HG03045 (cell line): ENCODE measurements around the gene TIMM23B.
"Not testable (repeated sequence)": the region's sequence is repeated elsewhere in the genome, so short reads cannot be mapped to it uniquely, and the experiment has no call there.

ENCODE experiments used
- ATAC-seq: cut with Tn5 transposase; IDR thresholded peaks from one replicate; pipeline ENCODE4 v1.9.1; 2021; ENCODE audit warnings: mild to moderate bottlenecking, moderate library complexity; ENCODE audit not compliant: unreplicated experiment

TIMM23B gene

DNA sequence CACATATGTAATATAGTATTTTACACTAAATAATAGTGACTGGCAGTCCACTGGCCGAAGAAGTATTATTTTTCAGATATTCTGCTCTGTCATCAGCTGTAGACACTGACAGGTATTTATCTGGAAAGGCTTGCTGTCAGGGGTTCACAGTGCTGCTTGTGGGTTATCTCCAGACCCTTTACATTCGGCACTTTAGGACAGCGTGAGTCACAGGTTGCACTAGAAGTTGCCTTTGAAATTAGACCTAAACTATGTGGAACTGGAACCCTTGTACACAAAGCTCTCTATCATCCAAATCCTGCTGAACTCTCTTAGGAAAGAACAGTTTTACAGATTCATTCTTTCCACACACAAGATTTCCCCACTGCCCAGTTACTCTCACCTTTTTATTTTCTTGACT lies 30.2 kb downstream of the TIMM23B start:
- not testable (repeated sequence) for ATAC-seq

GRCh38 chr10:49977756-49978155 lies 35.9 kb downstream of the TIMM23B start:
- ATAC-seq, result not testable (repeated sequence)

GRCh38 chr10:49987207-49987606 lies 45.4 kb downstream of the TIMM23B start:
- not testable (repeated sequence) for ATAC-seq

- ATAC-seq, result not testable (repeated sequence)
Observed at GRCh38 chr10:49988376-49988775, 46.5 kb downstream of the TIMM23B start, which contains the start of gene AGAP6. TSS of gene AGAP6 (plus strand) at chr10:49988406. CDS start at chr10:49988716, 310 bp downstream.

GRCh38 chr10:49995321-49995720 lies 53.5 kb downstream of the TIMM23B start:
- ATAC-seq, result not testable (repeated sequence)

- ATAC-seq, result not testable (repeated sequence)
Observed at GRCh38 chr10:50014024-50014423, 72.2 kb downstream of the TIMM23B start.

- ATAC-seq, result not testable (repeated sequence)
Observed at GRCh38 chr10:50015596-50016220, 73.9 kb downstream of the TIMM23B start.

- ATAC-seq, result not testable (repeated sequence)
Observed at GRCh38 chr10:50016926-50017325, 75.1 kb downstream of the TIMM23B start.

DNA sequence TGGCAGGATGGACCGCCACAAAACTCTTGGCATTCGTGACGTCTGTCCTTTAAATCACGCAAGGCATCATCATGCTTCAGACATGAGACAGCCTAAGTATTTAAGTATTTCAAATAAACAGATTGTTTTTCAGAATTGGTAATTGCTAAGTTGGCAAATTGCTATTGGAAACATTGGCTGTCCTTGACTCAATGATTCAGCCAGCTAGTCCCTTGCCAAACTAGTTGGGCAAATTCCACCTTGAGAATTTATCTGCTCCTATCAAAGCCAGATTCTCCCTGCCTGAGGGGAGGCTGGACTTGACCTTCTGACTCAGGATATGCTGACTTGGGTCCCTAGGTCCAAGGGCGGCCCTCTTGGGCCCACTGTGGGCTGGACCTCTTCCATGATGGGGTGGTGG lies 75.8 kb downstream of the TIMM23B start:
- ATAC-seq, result not testable (repeated sequence)

DNA sequence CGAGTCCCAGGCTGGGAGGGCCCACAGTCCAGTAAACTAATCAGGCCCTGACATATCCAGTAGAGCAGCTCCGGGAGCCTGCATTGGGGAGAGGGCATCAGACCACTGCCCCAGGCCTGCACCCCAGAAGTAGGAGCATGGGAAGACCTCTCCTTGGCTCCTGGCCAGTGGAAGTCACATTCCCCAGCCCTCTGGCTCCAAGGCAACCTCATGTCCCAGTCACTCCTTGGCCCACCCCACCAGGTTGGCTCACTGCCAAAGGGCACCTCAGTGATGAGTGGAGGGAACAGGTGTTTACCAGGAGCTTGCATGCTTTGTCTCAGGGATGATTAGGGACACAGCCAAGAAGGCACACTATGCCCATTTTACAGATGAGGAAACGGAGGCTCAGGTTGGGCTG lies 77.4 kb downstream of the TIMM23B start:
- not testable (repeated sequence) for ATAC-seq

DNA sequence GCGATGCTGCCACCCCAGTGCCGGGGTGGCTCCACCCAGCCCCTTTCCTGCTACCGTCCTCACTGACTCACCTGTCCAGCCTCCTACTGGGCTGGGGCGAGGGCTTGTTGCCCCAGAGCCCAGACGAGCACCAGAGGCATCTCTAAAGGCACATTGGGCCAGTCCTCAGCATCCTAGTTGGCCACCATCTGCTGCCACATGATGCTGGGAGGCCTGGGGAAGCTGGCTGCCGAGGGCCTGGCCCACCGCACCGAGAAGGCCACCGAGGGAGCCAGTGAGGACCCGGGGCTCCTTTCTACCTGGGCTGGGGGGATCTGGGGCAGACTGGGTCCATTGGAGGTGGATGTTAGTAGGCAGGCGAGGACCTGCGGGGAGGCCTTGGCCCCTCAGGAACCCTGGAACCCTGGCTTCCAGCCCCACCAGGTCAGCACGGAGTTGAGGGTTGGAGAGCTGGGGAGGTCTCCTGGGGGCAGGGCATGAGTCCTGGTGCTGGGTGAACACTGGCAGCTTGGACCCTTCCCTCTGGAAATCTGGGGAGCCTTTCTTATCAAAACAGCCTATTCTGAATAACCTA lies 78.7 kb downstream of the TIMM23B start:
- ATAC-seq, result not testable (repeated sequence)

GRCh38 chr10:50021646-50022045 lies 79.8 kb downstream of the TIMM23B start:
- no peak for ATAC-seq
